Osteocyte (in vitro differentiated cells): ENCODE results near the gene RELL1. TPM values are rescaled to one million over a fixed set of nuclear protein-coding genes. Genes with fewer than 3 reads are reported as not detected.

Source experiments
- DNase-seq: peaks from one replicate; pipeline ENCODE4 v3.0.0; 2021; ENCODE audit warnings: mixed read lengths; ENCODE audit not compliant: unreplicated experiment; ENCODE audit errors: extremely low spot score
- H3K27ac Mint-ChIP-seq: one replicate; pipeline ENCODE4 v1.8.0; 2021; ENCODE audit warnings: mild to moderate bottlenecking, mixed read lengths; ENCODE audit not compliant: unreplicated experiment
- H3K27me3 Mint-ChIP-seq: one replicate; pipeline ENCODE4 v1.8.0; 2021; ENCODE audit warnings: mixed read lengths; ENCODE audit not compliant: unreplicated experiment
- H3K36me3 Mint-ChIP-seq: one replicate; pipeline ENCODE4 v1.8.0; 2021; ENCODE audit warnings: mixed read lengths; ENCODE audit not compliant: unreplicated experiment
- H3K4me1 Mint-ChIP-seq: one replicate; pipeline ENCODE4 v1.8.0; 2021; ENCODE audit warnings: mixed read lengths; ENCODE audit not compliant: unreplicated experiment
- H3K4me3 Mint-ChIP-seq: one replicate; pipeline ENCODE4 v1.8.0; 2021; ENCODE audit warnings: mild to moderate bottlenecking, moderate library complexity, mixed read lengths; ENCODE audit not compliant: unreplicated experiment
- H3K9me3 Mint-ChIP-seq: one replicate; pipeline ENCODE4 v1.8.0; 2021; ENCODE audit warnings: mixed read lengths; ENCODE audit not compliant: unreplicated experiment
- total RNA-seq: library from RNA; stranded (reverse); gene quantifications from 2 replicates; pipeline ENCODE4 v1.2.1, GENCODE V29; 2021
- TF ChIP-seq, protein P1 (sequence below): fragments of 200-600 bp; sonication (generic); IDR thresholded peaks from 2 replicates; pipeline ENCODE4 v1.5.0; 2021; ENCODE audit warnings: antibody characterized with exemption, mild to moderate bottlenecking, moderate library complexity

Gene RELL1
- total RNA-seq, 1 donor from 2014 or later, result 15.6 TPM

DNA sequence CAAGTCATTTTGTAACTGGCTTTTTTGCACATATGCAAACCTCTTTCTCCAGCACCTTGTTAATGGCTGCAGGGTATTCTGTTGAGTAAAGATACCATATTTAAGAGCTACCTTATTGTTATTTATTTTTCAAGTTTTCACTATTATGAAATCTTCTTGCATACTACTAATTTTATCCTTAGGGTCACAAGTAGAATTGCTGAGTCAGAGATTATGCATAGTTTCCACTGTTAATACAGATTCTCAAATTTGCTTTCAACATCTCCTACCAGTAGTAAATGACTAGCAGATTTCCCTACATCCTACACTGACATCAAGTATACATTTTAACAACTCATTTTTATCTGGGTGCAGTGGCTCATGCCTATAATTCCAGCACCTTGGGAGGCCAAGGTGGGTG, 112.6 kb downstream of the RELL1 start:
- H3K4me1 Mint-ChIP-seq, result no peaks in the 10 kb centered on the region
- H3K36me3 Mint-ChIP-seq, result no peaks in the 10 kb centered on the region
- peaks cover 28% of the 10 kb centered on the region for H3K9me3 Mint-ChIP-seq
- H3K27ac Mint-ChIP-seq, result no peak overlapping the region
- peaks cover 6% of the 10 kb centered on the region for H3K27me3 Mint-ChIP-seq
- no peak for DNase-seq
- H3K4me3 Mint-ChIP-seq, result no peak overlapping the region
- TF ChIP-seq, protein P1, sequence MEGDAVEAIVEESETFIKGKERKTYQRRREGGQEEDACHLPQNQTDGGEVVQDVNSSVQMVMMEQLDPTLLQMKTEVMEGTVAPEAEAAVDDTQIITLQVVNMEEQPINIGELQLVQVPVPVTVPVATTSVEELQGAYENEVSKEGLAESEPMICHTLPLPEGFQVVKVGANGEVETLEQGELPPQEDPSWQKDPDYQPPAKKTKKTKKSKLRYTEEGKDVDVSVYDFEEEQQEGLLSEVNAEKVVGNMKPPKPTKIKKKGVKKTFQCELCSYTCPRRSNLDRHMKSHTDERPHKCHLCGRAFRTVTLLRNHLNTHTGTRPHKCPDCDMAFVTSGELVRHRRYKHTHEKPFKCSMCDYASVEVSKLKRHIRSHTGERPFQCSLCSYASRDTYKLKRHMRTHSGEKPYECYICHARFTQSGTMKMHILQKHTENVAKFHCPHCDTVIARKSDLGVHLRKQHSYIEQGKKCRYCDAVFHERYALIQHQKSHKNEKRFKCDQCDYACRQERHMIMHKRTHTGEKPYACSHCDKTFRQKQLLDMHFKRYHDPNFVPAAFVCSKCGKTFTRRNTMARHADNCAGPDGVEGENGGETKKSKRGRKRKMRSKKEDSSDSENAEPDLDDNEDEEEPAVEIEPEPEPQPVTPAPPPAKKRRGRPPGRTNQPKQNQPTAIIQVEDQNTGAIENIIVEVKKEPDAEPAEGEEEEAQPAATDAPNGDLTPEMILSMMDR, result no peak

DNA sequence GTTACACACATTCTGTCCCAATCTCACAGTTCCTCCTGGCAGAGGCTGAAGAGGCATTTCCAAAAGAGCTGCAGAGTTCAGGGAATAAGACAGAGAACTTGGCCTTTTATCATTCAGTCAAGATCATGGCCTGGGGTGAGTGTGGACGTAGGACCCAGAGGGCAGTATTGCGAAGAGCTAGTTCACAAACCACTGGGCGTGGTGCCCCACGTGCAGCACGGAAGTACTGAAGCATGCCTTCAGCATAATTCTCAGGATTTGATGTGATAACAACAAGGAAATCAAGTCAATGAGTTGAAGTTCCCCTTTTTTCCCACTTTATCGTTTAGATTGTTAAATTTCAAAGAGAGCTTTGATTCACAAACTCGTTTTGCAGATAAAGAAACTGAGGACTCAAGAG, 117.7 kb downstream of the RELL1 start:
- no peak for DNase-seq
- H3K27me3 Mint-ChIP-seq, result no peaks in the 10 kb centered on the region
- H3K27ac Mint-ChIP-seq, result no peak overlapping the region
- TF ChIP-seq, protein P1, result no peak
- no peak overlapping the region for H3K4me3 Mint-ChIP-seq
- no peaks in the 10 kb centered on the region for H3K9me3 Mint-ChIP-seq
- H3K4me1 Mint-ChIP-seq, result no peaks in the 10 kb centered on the region
- H3K36me3 Mint-ChIP-seq, result no peaks in the 10 kb centered on the region

DNA sequence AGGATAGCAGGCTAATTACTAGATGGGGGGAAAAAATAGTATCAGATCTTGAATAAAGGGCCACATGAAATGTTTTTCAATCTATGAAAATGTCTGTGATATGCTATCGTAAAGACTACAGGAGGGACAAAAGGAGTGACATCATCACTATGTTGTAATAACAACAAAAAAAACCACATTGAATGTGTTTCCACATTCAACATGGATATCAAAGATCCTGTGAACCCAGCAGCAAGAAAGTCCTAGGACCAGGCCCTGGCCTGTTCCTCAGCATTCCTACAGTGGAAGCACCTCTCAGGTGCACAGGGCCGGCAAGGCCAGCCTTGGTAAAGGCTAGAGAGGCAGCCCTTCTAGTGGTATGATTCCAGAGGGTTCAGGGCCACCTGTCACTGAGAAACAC, 118.3 kb downstream of the RELL1 start:
- no peaks in the 10 kb centered on the region for H3K36me3 Mint-ChIP-seq
- no peaks in the 10 kb centered on the region for H3K27me3 Mint-ChIP-seq
- TF ChIP-seq, protein P1, result no peak
- DNase-seq, result no peak
- no peaks in the 10 kb centered on the region for H3K9me3 Mint-ChIP-seq
- no peak overlapping the region for H3K27ac Mint-ChIP-seq
- H3K4me1 Mint-ChIP-seq, result no peaks in the 10 kb centered on the region
- H3K4me3 Mint-ChIP-seq, result no peak overlapping the region

DNA sequence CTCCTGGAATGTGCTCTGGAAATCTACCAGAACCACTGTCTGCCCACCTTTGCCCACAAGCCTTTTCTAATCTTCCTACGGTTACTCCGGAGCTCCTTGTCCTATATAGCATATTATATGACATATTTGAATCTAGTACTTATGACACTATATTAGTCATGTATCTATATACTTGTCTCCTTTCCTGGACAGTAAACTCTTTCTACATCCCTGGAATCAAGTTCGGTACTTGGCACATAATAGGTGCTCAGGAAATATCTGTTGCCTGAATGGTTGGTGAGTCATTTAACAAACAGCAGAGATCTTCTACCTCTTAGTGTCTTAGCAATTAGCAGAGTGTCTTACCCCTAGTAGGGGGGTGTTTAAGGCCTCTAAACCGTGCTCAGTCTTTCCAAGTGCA, 123.6 kb downstream of the RELL1 start:
- H3K4me1 Mint-ChIP-seq, result no peaks in the 10 kb centered on the region
- H3K36me3 Mint-ChIP-seq, result no peaks in the 10 kb centered on the region
- no peak for DNase-seq
- H3K4me3 Mint-ChIP-seq, result no peak overlapping the region
- H3K27ac Mint-ChIP-seq, result no peak overlapping the region
- H3K27me3 Mint-ChIP-seq, result no peaks in the 10 kb centered on the region
- TF ChIP-seq, protein P1, result no peak
- H3K9me3 Mint-ChIP-seq, result no peaks in the 10 kb centered on the region

DNA sequence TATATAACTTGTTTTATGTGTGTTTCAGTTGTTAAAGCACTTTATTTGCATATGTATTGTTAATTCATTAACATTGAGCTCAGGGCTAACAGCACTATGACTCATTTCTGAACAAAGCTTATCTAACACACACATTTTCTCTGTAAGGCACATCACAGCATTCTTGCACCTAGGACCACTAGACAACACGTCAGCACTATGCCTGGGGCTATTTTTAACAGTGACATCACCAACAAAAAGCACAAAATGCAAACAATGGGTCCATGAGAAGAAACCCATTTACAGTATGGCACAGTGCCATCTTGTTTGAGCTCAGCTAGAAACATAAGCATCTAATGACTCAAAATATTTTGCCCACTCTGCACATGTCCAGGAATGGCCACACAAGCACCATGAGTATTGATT, 124.4 kb downstream of the RELL1 start:
- Mint-ChIP-seq H3K4me3 (no peak overlapping the region), H3K27me3 (no peaks in the 10 kb centered on the region), H3K4me1 (no peaks in the 10 kb centered on the region), H3K36me3 (no peaks in the 10 kb centered on the region), H3K27ac (no peak overlapping the region), H3K9me3 (no peaks in the 10 kb centered on the region)
- TF ChIP-seq, protein P1, result no peak
- DNase-seq, result no peak
